ENCODE measurements around the gene MXD4.

DNA sequence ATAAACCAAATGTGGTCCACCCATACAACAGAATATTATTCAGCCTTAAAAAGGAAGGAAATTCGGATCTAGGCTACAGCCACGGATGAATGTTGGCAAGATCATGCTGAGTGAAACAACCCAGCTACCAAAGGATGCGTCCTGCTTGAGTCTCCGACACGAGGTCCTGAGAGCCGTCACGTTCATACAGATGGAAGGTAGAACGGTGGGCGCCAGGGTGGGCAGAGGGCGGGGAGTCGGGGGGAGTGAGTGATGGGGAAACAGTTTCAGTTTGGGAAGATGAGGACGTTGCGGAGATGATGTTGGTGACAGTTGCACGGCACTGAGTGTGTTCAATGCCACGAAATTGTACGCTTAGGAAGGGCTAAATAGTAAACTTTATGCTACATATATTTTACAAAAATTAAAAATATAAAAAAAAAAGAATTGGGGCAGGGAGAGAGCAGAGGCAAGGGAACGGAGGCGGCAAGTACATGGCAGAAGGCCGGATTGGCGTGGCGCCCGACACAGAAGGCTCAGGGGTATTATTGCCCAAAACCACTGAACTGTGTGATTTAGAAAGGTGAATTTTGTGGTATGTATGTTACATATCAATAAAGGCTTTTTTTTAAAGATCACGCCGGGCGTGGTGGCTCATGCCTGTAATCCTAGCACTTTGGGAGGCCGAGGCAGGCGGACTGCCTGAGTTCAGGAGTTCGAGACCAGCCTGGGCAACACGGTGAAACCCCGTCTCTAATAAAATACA is 14.8 kb upstream of the MXD4 start:
- TF ChIP-seq, protein P1, sequence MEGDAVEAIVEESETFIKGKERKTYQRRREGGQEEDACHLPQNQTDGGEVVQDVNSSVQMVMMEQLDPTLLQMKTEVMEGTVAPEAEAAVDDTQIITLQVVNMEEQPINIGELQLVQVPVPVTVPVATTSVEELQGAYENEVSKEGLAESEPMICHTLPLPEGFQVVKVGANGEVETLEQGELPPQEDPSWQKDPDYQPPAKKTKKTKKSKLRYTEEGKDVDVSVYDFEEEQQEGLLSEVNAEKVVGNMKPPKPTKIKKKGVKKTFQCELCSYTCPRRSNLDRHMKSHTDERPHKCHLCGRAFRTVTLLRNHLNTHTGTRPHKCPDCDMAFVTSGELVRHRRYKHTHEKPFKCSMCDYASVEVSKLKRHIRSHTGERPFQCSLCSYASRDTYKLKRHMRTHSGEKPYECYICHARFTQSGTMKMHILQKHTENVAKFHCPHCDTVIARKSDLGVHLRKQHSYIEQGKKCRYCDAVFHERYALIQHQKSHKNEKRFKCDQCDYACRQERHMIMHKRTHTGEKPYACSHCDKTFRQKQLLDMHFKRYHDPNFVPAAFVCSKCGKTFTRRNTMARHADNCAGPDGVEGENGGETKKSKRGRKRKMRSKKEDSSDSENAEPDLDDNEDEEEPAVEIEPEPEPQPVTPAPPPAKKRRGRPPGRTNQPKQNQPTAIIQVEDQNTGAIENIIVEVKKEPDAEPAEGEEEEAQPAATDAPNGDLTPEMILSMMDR (conservative IDR thresholded peaks at IDR 0.05; ENCODE audit: low read depth, low read length), result no peak
- no peak for TF ChIP-seq EZH2 (IDR thresholded peaks at IDR 0.05; ENCODE audit: borderline replicate concordance, low read depth, low read length, poor library complexity, severe bottlenecking)
